Loucy (cell line): ENCODE data around the gene GTF2IRD1.

Experiments
- H2AFZ ChIP-seq: fragments of 200-600 bp; sonication (generic); 2 replicates; pipeline ENCODE4 v1.6.0; 2016; ENCODE audit warnings: antibody characterized with exemption, mild to moderate bottlenecking, low read length, moderate library complexity
- H3F3A ChIP-seq: fragments of 200-600 bp; 2 replicates; pipeline ENCODE4 v1.6.0; 2016; ENCODE audit warnings: antibody characterized with exemption, low read depth, mild to moderate bottlenecking
- H3K27me3 ChIP-seq: fragments of 200-600 bp; sonication (generic); 2 replicates; pipeline ENCODE4 v1.6.1; 2014; ENCODE audit warnings: low read length, mild to moderate bottlenecking; ENCODE audit not compliant: insufficient read depth, poor library complexity, severe bottlenecking
- H3K36me3 ChIP-seq: fragments of 200-600 bp; sonication (generic); 2 replicates; pipeline ENCODE4 v1.6.1; 2016; ENCODE audit warnings: low read length; ENCODE audit not compliant: insufficient read depth
- H3K4me1 ChIP-seq: fragments of 200-600 bp; sonication (generic); 2 replicates; pipeline ENCODE4 v1.5.1; 2014; ENCODE audit warnings: low read length, mild to moderate bottlenecking; ENCODE audit not compliant: insufficient read depth, poor library complexity, severe bottlenecking
- H3K4me2 ChIP-seq: fragments of 200-600 bp; sonication (generic); 2 replicates; pipeline ENCODE4 v1.6.0; 2014; ENCODE audit warnings: antibody characterized with exemption, low read length, low read depth, mild to moderate bottlenecking; ENCODE audit not compliant: poor library complexity, severe bottlenecking
- H3K4me3 ChIP-seq: fragments of 200-600 bp; sonication (generic); 2 replicates; pipeline ENCODE4 v1.5.1; 2014; ENCODE audit warnings: low read length, mild to moderate bottlenecking, mixed read lengths; ENCODE audit not compliant: poor library complexity, severe bottlenecking
- H3K79me2 ChIP-seq: fragments of 200-600 bp; sonication (generic); 2 replicates; pipeline ENCODE4 v1.6.1; 2014; ENCODE audit warnings: low read length; ENCODE audit not compliant: insufficient read depth
- H3K9ac ChIP-seq: fragments of 200-600 bp; sonication (generic); 2 replicates; pipeline ENCODE4 v1.6.0; 2014; ENCODE audit warnings: mild to moderate bottlenecking, low read depth, low read length, moderate library complexity; ENCODE audit not compliant: poor library complexity, severe bottlenecking
- H3K9me2 ChIP-seq: fragments of 200-600 bp; sonication (generic); replicated peaks from 2 replicates; pipeline ENCODE4 v1.6.1; 2016; ENCODE audit warnings: low read depth, low read length, mixed read lengths
- H3K9me3 ChIP-seq: fragments of 200-600 bp; sonication (generic); 2 replicates; pipeline ENCODE4 v1.6.1; 2014; ENCODE audit warnings: mild to moderate bottlenecking, antibody characterized with exemption, low read length, low read depth; ENCODE audit not compliant: insufficient read depth
- H4K20me1 ChIP-seq: fragments of 200-600 bp; sonication (generic); 2 replicates; pipeline ENCODE4 v1.6.0; 2014; ENCODE audit warnings: antibody characterized with exemption, low read length, mild to moderate bottlenecking; ENCODE audit not compliant: insufficient read depth, poor library complexity, severe bottlenecking
- EZH2phosphoT487 ChIP-seq: fragments of 200-600 bp; IDR thresholded peaks from 2 replicates; pipeline ENCODE4 v1.6.1; 2018; ENCODE audit warnings: antibody characterized with exemption, mild to moderate bottlenecking, moderate library complexity, borderline replicate concordance
- TF ChIP-seq, protein P1 (sequence below): fragments of 200-600 bp; sonication (generic); conservative IDR thresholded peaks from 2 replicates; pipeline ENCODE4 v1.5.1; 2014; ENCODE audit warnings: mild to moderate bottlenecking, antibody characterized with exemption, low read length

Gene GTF2IRD1

DNA sequence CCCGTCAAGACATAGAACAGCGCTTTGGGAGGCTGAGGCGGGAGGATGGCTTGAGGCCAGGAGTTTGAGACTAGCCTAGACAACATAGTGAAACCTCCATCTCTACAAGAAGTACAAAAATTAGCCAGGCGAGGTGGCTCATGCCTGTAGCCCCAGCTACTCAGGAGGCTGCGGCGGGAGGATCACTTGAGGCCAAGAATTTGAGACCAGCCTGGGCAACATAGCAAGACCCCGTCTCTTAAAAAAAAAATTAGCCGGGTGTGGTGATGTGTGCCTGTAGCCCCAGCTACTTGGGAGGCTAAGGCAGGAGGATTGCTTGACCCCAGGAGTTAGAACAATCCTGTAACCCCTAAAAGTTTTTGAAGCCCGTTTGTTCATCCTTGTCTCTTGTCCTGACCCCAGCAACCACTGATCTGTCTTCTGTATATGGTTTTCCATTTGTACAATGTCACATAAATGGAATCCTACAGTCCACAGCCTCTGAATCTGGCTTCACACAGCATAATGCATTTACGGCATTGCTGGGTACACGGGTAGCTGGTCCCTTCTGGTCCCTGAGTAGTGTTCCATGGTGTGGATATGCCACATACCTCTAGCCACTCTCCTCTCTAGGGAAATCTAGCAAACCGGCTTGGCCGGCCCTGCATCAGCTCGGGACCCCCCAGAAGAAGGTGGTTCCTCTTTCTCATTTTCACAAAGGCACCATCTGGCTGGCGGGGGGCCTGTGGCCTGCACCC is 8.4 kb downstream of the GTF2IRD1 start:
- TF ChIP-seq, protein P1, sequence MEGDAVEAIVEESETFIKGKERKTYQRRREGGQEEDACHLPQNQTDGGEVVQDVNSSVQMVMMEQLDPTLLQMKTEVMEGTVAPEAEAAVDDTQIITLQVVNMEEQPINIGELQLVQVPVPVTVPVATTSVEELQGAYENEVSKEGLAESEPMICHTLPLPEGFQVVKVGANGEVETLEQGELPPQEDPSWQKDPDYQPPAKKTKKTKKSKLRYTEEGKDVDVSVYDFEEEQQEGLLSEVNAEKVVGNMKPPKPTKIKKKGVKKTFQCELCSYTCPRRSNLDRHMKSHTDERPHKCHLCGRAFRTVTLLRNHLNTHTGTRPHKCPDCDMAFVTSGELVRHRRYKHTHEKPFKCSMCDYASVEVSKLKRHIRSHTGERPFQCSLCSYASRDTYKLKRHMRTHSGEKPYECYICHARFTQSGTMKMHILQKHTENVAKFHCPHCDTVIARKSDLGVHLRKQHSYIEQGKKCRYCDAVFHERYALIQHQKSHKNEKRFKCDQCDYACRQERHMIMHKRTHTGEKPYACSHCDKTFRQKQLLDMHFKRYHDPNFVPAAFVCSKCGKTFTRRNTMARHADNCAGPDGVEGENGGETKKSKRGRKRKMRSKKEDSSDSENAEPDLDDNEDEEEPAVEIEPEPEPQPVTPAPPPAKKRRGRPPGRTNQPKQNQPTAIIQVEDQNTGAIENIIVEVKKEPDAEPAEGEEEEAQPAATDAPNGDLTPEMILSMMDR: no peak
- no peak for TF ChIP-seq EZH2phosphoT487
- no peak overlapping the region for H3K4me2 ChIP-seq
- H3K9ac ChIP-seq: no peak overlapping the region
- H3K79me2 ChIP-seq: no peaks in the 10 kb centered on the region
- H4K20me1 ChIP-seq: no peaks in the 10 kb centered on the region
- H3K4me1 ChIP-seq: no peaks in the 10 kb centered on the region
- H3K4me3 ChIP-seq: no peak overlapping the region
- H3F3A ChIP-seq: no peaks in the 10 kb centered on the region
- no peaks in the 10 kb centered on the region for H3K9me3 ChIP-seq
- H3K9me2 ChIP-seq: no peaks in the 10 kb centered on the region
- no peaks in the 10 kb centered on the region for H3K27me3 ChIP-seq
- no peaks in the 10 kb centered on the region for H3K36me3 ChIP-seq
- H2AFZ ChIP-seq: no peak overlapping the region

DNA sequence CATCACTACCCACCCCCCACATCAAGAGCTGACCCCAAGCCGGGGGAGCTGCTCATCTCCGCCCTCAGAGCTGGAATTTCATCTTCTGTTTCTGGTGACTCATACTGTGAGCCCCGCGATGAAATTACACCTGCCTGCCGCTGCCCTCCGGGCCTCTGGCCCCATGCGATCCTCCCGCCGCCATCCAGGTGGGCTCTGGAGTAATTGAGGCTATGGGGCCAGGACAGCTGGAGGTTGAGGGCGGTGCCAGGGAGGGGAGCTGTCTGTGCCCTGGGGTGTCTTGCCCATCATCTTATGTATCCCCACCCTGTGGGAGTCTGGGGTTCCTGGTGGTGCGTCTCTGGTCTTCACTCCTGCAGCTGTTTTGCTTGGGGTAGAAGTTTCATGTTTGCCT is 9.0 kb downstream of the GTF2IRD1 start:
- no peaks in the 10 kb centered on the region for H3K27me3 ChIP-seq
- H3K36me3 ChIP-seq: no peaks in the 10 kb centered on the region
- no peaks in the 10 kb centered on the region for H3K4me1 ChIP-seq
- H3F3A ChIP-seq: no peaks in the 10 kb centered on the region
- H3K9me3 ChIP-seq: no peaks in the 10 kb centered on the region
- no peaks in the 10 kb centered on the region for H4K20me1 ChIP-seq
- no peaks in the 10 kb centered on the region for H3K79me2 ChIP-seq
- no peaks in the 10 kb centered on the region for H3K9me2 ChIP-seq
- no peak overlapping the region for H3K4me2 ChIP-seq
- no peak overlapping the region for H3K9ac ChIP-seq
- TF ChIP-seq EZH2phosphoT487: no peak
- TF ChIP-seq, protein P1: no peak
- no peak overlapping the region for H2AFZ ChIP-seq
- no peak overlapping the region for H3K4me3 ChIP-seq

DNA sequence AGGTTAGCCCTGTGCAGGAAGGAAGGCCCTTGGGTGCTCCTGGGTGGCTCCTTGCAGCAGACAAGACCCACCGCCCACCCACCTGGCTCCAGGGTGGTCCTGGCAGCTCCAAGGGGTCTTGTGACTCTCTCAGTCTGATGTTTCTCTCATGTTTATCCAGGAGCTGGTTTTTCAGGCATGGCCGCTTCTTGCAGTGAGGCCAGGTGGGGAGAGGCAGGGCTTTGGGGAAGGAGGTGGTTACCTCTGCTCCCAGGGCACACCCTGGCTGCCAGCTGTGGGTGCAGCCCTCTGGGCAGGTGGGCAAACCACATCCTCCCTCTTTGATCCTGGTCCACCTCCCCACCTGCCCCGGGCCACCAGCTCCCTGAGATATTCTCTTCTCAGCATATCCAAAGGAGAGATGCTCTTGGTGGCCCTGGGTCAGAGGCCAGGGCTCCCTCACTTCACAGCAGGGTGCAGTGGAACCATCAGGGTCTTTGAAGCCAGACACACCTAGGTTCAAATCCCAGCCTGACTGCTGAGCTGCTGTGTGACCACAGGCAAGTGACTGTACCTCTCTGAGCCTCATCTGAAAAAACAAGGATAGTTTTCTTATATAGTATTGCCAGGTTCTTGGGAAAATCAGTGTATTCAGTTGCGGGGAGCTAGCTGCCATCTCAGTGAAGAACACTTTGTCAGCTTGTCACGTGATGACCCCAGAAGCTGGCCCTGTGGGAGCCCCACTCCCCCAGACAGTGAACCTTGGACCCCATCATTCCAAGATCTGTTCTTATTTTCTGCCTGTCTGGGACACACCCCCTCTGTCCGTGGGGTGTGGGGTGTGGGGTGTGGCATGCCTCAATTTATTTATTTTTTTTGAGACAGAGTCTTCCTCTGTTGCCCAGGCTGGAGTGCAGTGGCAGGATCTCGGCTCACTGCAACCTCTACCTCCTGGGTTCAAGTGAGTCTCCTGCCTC is 11.5 kb downstream of the GTF2IRD1 start:
- no peaks in the 10 kb centered on the region for H3K79me2 ChIP-seq

More for the DNA sequence above, 11.5 kb downstream of the GTF2IRD1 start:
- H3K9me3 ChIP-seq: no peaks in the 10 kb centered on the region
- H4K20me1 ChIP-seq: no peaks in the 10 kb centered on the region
- H2AFZ ChIP-seq: no peak overlapping the region
- no peak overlapping the region for H3K4me3 ChIP-seq
- no peaks in the 10 kb centered on the region for H3K4me1 ChIP-seq
- no peaks in the 10 kb centered on the region for H3K36me3 ChIP-seq
- H3K9ac ChIP-seq: no peak overlapping the region
- no peaks in the 10 kb centered on the region for H3K9me2 ChIP-seq
- TF ChIP-seq, protein P1: no peak
- no peak for TF ChIP-seq EZH2phosphoT487
- no peak overlapping the region for H3K4me2 ChIP-seq
- no peaks in the 10 kb centered on the region for H3K27me3 ChIP-seq
- H3F3A ChIP-seq: no peaks in the 10 kb centered on the region
